Activated T-cell treated with anti-CD3 and anti-CD28 coated beads for 24 hours (primary cell): ENCODE data around the gene B3GLCT.
"Not testable (repeated sequence)": the region's sequence is repeated elsewhere in the genome, so short reads cannot be mapped to it uniquely, and the experiment has no call there.

Experiments
- DNase-seq: peaks from one replicate; pipeline ENCODE4 v3.0.0-alpha.2; 2020; ENCODE audit warnings: low read depth

B3GLCT gene

DNA sequence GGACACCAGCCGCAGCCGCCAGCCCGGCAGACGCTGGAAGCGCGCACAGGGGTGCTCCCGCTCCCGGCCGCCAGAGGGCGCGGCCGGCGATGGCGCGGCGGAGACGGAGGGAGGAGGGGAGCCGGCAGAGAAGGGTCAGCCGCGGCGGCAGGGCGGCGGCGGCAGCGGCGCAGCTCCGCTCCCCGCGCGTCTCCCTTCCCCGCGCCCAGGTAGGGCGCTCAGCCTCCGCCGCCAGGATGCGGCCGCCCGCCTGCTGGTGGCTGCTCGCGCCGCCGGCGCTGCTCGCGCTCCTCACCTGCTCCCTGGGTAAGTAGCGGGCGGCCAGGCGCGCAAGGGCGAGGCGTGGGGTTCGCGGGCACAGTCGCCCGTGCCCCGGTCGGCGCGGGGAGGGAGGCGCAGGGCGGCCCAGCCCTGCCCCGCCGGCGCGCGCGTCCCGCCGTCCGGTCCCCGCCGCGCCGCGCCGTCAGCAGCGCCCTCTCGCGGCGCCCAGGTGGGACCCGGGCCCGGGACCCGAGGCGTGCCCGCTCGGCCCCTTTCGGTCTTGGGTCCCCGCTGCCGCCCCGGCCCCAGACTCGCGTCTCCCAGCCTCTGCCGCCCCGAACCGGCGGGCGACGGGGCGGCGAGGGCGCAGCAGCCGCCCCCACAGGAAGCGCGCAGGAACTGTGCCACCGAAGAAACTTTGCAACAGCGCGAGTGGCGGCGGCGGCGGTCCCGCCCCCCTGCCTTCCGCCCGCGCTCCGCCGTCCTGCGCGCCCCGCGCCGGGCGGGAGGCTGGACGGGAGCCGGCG lies at the start of gene B3GLCT:
B3GLCT (plus strand) TSS at position 127 of the 788 bp plus-strand sequence; CDS start at position 237, 110 bp downstream.
- peak; percentile 73 for DNase-seq

GRCh38 chr13:31150315-31150985 lies 49.3 kb upstream of the B3GLCT start:
- no peak for DNase-seq

GRCh38 chr13:31151837-31152236 lies 47.9 kb upstream of the B3GLCT start:
- no peak for DNase-seq

- DNase-seq, result no peak
Measured at GRCh38 chr13:31154939-31155338, 44.8 kb upstream of the B3GLCT start.

DNA sequence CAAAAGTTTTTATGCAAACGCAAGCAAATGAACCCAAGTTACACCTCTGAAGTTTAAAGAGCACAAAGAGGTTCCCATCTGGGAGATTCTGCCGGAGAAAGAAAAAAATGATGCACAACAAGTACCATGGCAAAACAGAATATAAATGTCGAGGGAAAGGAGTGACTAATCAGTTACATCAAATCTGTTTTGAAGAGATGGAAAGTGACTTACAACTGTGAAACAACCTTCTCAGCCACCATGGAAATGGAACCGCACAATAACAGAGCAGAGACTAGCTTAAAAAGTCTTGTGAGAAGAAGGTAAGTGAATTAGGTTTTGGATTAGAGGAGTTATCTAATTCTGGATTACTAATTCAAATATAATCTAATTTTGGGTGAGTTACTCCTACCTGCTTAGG lies 40.5 kb upstream of the B3GLCT start:
- DNase-seq, result no peak

- DNase-seq, result peak; percentile 47
Measured at GRCh38 chr13:31160857-31161556, 38.8 kb upstream of the B3GLCT start.

GRCh38 chr13:31161557-31162150 lies 38.1 kb upstream of the B3GLCT start, which contains the start of gene HSPH1:
Gene HSPH1, minus strand, starts transcription at chr13:31161904. Its CDS starts 322 bp downstream, at chr13:31161582.
- DNase-seq, result peak; percentile 99

GRCh38 chr13:31162151-31163008 lies 37.4 kb upstream of the B3GLCT start:
- DNase-seq, result peak; percentile 91

- DNase-seq, result no peak
Measured at GRCh38 chr13:31166591-31166990, 33.2 kb upstream of the B3GLCT start.

GRCh38 chr13:31167490-31167889 lies 32.3 kb upstream of the B3GLCT start:
- no peak for DNase-seq

DNA sequence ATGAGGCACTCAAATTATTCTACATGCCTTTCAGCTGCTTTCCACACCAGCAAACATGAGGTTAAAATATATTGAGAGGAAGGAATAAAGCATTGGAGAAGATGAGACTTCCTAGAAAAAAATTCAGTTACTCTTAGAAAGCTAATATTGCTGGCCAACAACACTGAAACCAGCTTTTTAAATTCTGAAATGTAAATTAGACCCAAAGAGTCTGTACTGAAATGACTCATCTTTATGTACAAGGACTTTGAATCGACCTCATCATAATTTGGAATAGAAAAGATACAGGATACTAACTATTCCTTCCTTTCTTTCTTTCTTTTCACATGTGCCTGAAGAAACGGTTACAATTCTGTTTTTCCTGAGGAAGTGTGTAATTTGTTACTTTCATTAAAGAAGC lies 31.6 kb upstream of the B3GLCT start:
- no peak for DNase-seq

- no peak for DNase-seq
Measured at GRCh38 chr13:31168736-31169135, 31.0 kb upstream of the B3GLCT start.

GRCh38 chr13:31172001-31172400 lies 27.8 kb upstream of the B3GLCT start:
- DNase-seq, result no peak

GRCh38 chr13:31172535-31172934 lies 27.2 kb upstream of the B3GLCT start:
- DNase-seq, result no peak

DNA sequence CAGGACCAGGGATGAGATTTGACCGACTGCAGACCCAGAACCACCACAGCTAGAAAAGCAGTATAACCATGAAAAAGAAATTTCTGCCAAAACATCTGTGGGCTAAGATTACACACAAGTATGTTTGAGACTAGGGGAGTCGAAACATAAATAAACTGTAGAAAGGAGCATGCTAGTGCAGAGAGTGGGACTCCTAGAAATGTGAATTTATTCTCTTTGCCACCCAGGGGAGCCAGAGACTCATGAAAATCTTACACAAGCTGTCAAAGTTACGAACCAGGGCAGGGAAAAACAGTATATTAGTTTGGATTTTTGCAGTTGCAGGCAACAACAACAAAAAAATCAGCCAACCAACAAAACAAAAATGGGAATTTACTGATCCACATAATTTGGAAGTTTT lies 25.8 kb upstream of the B3GLCT start:
- no peak for DNase-seq

GRCh38 chr13:31175847-31176532 lies 23.8 kb upstream of the B3GLCT start:
- no peak for DNase-seq

DNA sequence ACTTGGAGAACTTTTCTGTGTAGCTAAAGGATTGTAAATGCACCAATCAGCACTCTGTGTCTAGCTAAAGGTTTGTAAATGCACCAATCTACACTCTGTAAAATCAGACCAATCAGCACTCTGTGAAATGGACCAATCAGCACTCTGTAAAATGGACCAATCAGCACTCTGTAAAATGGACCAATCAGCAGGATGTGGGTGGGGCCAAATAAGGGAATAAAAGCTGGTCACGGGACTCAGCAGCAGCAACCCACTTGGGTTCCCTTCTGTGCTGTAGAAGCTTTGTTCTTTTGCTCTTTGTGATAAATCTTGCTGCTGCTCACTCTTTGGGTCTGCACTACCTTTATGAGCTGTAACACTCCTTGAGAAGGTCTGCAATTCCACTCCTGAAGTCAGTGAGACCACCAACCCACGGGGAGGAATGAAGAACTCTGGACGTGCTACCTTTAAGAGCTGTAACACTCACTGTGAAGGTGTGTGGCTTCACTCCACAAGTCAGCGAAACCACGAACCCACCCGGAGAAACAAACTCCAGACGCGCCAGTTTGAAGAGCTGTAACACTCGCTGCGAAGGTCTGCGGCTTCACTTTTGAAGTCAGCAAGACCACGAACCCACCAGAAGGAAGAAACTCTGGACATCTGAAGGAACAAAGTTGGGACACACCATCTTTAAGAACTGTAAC lies 21.8 kb upstream of the B3GLCT start:
- DNase-seq, result not testable (repeated sequence)

- no peak for DNase-seq
Measured at GRCh38 chr13:31179241-31179640, 20.5 kb upstream of the B3GLCT start.

GRCh38 chr13:31179754-31180153 lies 20.0 kb upstream of the B3GLCT start:
- DNase-seq, result no peak

DNA sequence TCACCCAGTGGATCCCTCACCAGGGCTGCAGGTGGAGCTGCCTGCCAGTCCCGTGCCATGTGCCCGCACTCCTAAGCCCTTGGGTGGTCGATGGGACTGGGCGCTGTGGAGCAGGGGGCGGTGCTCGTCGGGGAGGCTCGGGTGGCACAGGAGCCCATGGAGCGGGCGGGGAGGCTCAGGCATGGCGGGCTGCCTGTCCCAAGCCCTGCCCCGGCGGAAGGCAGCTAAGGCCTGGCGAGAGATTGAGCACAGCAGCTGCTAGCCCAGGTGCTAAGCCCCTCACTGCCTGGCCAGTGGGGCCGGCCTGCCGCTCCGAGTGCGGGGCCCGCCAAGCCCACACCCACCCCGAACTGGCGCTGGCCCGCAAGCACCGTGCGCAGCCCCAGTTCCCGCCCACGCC lies 16.8 kb upstream of the B3GLCT start:
- no peak for DNase-seq
